Activated naive CD4-positive, alpha-beta T cell treated with anti-CD3 and anti-CD28 coated beads for 36 hours (primary cell): ENCODE data around the gene PIP5K1B. TPM values are rescaled to one million over a fixed set of nuclear protein-coding genes. Genes with fewer than 3 reads are reported as not detected.

Experiments
- CTCF ChIA-PET: fragments of 350-600 bp; sonication (Branson Sonifier 250); formaldehyde crosslinking; loops from one replicate; lab custom pipeline; 2021; ENCODE audit warnings: antibody characterized with exemption; lab: Charles Lee
- DNase-seq: peaks from one replicate; pipeline ENCODE4 v3.0.0-alpha.2; 2020
- H3K27ac Mint-ChIP-seq: one replicate; pipeline ENCODE4 v1.8.0; 2021; ENCODE audit warnings: mild to moderate bottlenecking, mixed read lengths
- H3K27me3 Mint-ChIP-seq: one replicate; pipeline ENCODE4 v1.8.0; 2021; ENCODE audit warnings: low read depth, mixed read lengths
- H3K36me3 Mint-ChIP-seq: one replicate; pipeline ENCODE4 v1.8.0; 2021; ENCODE audit warnings: low read depth, mixed read lengths
- H3K4me1 Mint-ChIP-seq: one replicate; pipeline ENCODE4 v1.8.0; 2021; ENCODE audit warnings: low read depth, mixed read lengths
- H3K4me3 Mint-ChIP-seq: one replicate; pipeline ENCODE4 v1.8.0; 2021; ENCODE audit warnings: mild to moderate bottlenecking, moderate library complexity, mixed read lengths
- H3K9me3 Mint-ChIP-seq: one replicate; pipeline ENCODE4 v1.8.0; 2021; ENCODE audit warnings: mixed read lengths
- intact Hi-C: fragments of 100-400 bp; cut with micrococcal nuclease; formaldehyde crosslinking; loops from one replicate; pipeline ENCODE4 v1.15.1; 2023
- total RNA-seq, 2 experiments: library from RNA; stranded (reverse); gene quantifications; one replicate each; pipeline ENCODE4 v1.2.3, GENCODE V29; 2021

PIP5K1B gene
- total RNA-seq, 2 experiments from 2014 or later: 0.38 to 0.42 TPM

DNA sequence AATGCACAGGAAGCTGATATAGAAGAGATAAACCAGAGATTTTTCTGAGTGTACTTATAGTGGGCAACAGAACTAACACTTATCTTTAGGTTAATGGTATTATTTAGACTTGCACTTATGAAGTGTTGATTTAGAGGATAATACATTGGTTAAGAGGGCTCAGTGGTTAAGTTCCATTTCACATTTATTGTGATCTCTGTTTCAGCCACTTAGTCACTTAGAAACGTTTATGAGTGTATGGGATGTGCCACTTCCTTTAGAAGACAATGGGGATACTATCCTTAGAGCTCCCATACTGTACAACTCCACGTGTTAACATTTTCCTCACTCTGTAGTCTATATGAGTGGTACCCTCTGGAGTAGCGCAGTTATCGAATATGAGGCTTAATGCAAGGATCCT is 57.5 kb downstream of the PIP5K1B start:
- Mint-ChIP-seq H3K4me3 (no peak overlapping the region), H3K27me3 (peaks cover 4% of the 10 kb centered on the region), H3K4me1 (no peaks in the 10 kb centered on the region), H3K36me3 (no peaks in the 10 kb centered on the region), H3K27ac (no peak overlapping the region), H3K9me3 (peaks cover 7% of the 10 kb centered on the region)
- no peak for DNase-seq
- intact Hi-C loops: no loop called here
- CTCF ChIA-PET: no interaction called here

DNA sequence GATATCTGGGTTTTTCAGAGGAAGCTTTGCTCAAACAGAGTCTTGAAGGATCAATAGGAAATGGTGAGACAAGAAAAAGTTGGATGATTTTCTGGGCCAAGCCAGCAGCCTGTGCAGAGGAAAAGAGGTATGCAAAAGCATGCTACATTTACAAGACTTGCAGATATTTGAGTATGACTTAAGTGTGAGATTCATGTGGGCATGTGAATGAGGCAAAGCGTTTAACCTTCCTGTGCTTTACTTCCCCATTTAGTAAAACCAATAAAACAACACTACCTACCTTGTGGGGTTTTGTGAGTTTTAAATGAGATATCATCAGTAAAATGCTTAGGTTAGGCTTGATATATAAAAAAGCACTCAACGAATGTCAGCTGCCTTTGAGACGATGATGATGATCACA is 58.1 kb downstream of the PIP5K1B start:
- H3K36me3 Mint-ChIP-seq: no peaks in the 10 kb centered on the region
- intact Hi-C loops: no loop called here
- DNase-seq: no peak
- no peaks in the 10 kb centered on the region for H3K4me1 Mint-ChIP-seq
- H3K9me3 Mint-ChIP-seq: peaks cover 7% of the 10 kb centered on the region
- H3K27ac Mint-ChIP-seq: no peak overlapping the region
- H3K27me3 Mint-ChIP-seq: peaks cover 4% of the 10 kb centered on the region
- H3K4me3 Mint-ChIP-seq: no peak overlapping the region
- CTCF ChIA-PET: interaction anchor here (0.6 kb wide), 1 partner anchor 263 kb away, joined by 4 read pairs; no protein-coding TSS in a partner anchor

DNA sequence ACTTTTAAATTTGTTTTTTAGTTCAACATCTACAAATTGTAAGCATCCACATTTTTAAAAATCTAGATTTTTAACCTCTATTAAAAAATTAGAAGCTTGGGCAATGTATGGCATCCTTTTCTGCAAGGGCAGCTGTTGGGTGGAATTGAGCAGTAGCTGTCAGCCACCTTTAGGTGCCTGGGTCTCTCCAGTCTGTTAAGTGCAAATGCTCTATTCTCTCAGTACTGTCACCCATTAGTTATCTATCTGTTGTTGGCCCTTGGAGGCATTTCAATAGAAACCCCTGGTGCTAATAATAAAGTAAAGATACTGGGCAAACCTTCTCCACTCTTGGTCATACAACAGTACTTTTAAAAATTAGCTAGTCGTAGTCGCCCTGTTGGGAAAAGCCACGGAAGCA is 63.6 kb downstream of the PIP5K1B start:
- H3K27ac Mint-ChIP-seq: no peak overlapping the region
- intact Hi-C loops: loop anchor here (2.0 kb wide), 1 partner anchor 14 kb away; no protein-coding TSS in a partner anchor
- H3K4me3 Mint-ChIP-seq: no peak overlapping the region
- no peaks in the 10 kb centered on the region for H3K4me1 Mint-ChIP-seq
- no peak for DNase-seq
- peaks cover 2% of the 10 kb centered on the region for H3K27me3 Mint-ChIP-seq
- CTCF ChIA-PET: interaction anchor here (1.3 to 1.4 kb wide), 3 partner anchors 8 to 44 kb away, joined by 3 to 5 read pairs (median 5); no protein-coding TSS in a partner anchor
- no peaks in the 10 kb centered on the region for H3K9me3 Mint-ChIP-seq
- no peaks in the 10 kb centered on the region for H3K36me3 Mint-ChIP-seq

DNA sequence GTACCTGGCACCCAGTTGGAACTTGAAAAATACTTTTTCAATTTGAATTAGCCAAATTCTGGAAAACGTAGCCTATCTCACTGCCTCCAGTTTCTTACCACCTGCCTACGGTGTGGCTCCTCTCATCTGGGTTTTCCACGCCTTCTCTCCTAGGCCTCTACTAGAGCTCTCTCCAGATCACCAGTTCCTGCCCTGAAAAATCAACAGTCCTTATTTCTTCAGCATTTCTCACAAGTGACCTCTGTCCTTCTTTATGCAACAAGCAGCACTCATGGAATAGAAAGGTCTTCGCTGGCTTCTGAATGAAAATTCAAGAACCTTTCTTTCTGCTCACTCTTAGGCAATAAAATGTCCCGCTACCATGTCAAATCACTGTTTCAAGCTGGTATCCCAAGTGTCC is 64.8 kb downstream of the PIP5K1B start:
- H3K27me3 Mint-ChIP-seq: peaks cover 2% of the 10 kb centered on the region
- CTCF ChIA-PET: interaction anchor here (1.3 kb wide), 2 partner anchors 10 to 42 kb away, joined by 3 to 5 read pairs; no protein-coding TSS in a partner anchor
- no peak for DNase-seq
- H3K9me3 Mint-ChIP-seq: no peaks in the 10 kb centered on the region
- no peak overlapping the region for H3K27ac Mint-ChIP-seq
- intact Hi-C loops: loop anchor here (2.0 kb wide), 1 partner anchor 15 kb away; no protein-coding TSS in a partner anchor
- no peaks in the 10 kb centered on the region for H3K4me1 Mint-ChIP-seq
- H3K36me3 Mint-ChIP-seq: no peaks in the 10 kb centered on the region
- H3K4me3 Mint-ChIP-seq: no peak overlapping the region

DNA sequence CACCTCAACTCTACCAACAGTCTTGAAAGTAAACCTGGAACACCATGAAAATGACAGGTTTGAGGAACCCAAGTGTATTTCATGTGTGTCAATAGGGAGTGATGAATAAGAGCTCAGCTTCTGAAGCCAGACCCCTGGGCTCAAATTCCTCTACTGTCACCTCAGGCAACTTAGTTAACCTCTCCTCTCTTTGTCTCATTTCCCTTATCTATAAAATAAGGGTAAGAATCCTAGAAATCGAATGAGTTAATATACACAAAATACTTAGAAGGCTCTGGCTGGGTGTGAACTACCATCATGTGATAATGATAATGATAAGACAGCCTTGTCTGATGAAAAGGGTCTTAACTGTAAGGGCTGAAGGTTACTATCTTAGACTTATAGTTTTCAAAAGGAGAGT is 66.3 kb downstream of the PIP5K1B start:
- Mint-ChIP-seq H3K27ac (no peak overlapping the region), H3K4me3 (no peak overlapping the region), H3K36me3 (no peaks in the 10 kb centered on the region), H3K9me3 (no peaks in the 10 kb centered on the region), H3K4me1 (no peaks in the 10 kb centered on the region), H3K27me3 (peaks cover 2% of the 10 kb centered on the region)
- intact Hi-C loops: no loop called here
- CTCF ChIA-PET: interaction anchor here (0.8 to 2.0 kb wide), 2 partner anchors 10 to 265 kb away, joined by 3 to 4 read pairs; no protein-coding TSS in a partner anchor
- DNase-seq: no peak

DNA sequence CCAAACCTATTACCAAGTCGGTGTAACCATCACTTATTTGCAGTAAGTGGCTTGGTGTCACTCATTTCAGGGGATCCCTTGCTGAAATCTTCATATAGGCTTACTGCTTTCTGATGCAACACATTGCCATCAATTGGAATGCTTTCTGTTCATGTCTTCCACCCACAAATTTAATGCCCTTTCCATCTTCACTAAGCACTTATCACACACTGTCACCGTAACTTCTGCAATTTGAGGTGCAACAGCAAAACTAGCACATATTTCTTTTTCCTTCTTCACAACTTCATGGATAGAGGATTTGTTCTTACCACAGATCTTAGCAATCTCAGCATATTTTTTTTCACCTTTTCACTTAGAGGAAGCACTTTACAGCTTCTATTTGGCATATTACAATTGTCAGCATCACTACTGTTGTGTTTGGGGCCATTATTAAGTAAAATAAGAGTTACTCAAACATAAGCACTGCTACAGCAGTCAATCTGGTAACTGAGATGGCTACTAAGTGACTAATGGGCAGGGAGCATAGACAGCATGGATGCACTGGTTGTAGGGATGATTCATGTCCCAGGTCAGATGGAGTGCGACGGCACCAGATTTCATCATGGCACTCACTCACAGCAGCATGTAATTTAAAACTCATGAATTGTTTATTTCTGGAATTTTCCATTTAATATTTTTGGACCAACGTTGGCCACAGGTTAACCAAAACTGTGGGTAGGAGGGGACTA is 70.1 kb downstream of the PIP5K1B start:
- intact Hi-C loops: no loop called here
- Mint-ChIP-seq H3K27me3 (peaks cover 2% of the 10 kb centered on the region), H3K9me3 (no peaks in the 10 kb centered on the region), H3K27ac (no peak overlapping the region), H3K4me1 (no peaks in the 10 kb centered on the region), H3K4me3 (no peak overlapping the region), H3K36me3 (no peaks in the 10 kb centered on the region)
- no peak for DNase-seq
- CTCF ChIA-PET: no interaction called here

DNA sequence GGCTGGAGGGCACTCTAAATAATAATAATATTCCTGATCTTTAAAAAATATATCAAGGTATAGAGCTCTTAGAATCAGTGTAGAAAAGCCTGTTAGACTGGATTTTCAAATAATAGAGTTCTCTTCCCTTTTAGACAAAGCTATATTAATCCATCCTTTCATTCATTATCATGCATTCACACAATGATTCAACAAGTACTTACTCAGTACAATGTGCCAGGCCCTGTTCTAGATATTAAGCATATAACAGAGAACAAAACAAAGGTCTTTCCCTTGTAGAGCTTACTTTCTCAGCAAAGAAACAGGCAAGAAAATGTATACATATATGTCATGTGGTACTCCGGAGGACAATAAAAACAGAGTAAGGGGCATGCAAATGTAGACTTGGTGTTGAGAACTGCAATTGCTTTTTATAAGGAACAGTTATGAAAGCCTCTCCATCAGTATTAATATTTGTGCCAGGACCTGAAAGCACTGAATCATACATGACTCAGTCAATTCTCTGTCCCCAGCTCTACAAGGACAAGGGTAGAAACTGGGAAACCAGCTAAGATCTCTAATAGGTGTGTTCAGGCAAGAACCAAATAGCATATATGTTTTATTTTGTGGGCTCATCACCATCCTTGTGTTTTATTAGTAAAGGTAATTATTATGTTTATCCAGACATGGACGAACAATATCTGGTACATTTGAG is 72.2 kb downstream of the PIP5K1B start:
- Mint-ChIP-seq H3K4me3 (no peak overlapping the region), H3K36me3 (no peaks in the 10 kb centered on the region), H3K4me1 (peaks cover 8% of the 10 kb centered on the region), H3K27ac (no peak overlapping the region), H3K27me3 (no peaks in the 10 kb centered on the region), H3K9me3 (no peaks in the 10 kb centered on the region)
- CTCF ChIA-PET: interaction anchor here (1.1 kb wide), 1 partner anchor 259 kb away, joined by 3 read pairs; the partner anchor contains the start of gene FXN
- DNase-seq: no peak
- intact Hi-C loops: no loop called here

DNA sequence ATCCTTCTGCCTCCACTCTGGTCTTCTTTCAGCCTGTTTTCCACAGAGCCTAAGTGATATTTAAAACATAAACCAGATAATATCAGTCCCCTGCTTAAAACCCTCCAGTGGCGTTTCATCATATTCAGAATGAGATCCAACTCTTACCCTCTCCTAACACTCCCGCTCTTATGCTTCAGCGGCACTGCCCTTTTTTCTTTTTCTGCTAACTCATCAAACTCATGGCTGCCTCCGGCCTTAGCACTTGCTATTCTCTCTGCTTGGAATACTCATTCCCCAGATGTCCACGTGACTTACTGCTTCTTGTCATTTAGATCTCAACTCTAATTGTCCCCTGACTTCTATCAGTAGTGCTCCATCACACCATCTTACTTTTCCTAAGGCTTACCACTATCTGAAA is 73.6 kb downstream of the PIP5K1B start:
- no peaks in the 10 kb centered on the region for H3K36me3 Mint-ChIP-seq
- intact Hi-C loops: loop anchor here (1.0 kb wide), 1 partner anchor 118 kb away; no protein-coding TSS in a partner anchor
- peaks cover 8% of the 10 kb centered on the region for H3K4me1 Mint-ChIP-seq
- H3K9me3 Mint-ChIP-seq: no peaks in the 10 kb centered on the region
- no peak overlapping the region for H3K27ac Mint-ChIP-seq
- CTCF ChIA-PET: no interaction called here
- no peak for DNase-seq
- H3K27me3 Mint-ChIP-seq: no peaks in the 10 kb centered on the region
- no peak overlapping the region for H3K4me3 Mint-ChIP-seq

DNA sequence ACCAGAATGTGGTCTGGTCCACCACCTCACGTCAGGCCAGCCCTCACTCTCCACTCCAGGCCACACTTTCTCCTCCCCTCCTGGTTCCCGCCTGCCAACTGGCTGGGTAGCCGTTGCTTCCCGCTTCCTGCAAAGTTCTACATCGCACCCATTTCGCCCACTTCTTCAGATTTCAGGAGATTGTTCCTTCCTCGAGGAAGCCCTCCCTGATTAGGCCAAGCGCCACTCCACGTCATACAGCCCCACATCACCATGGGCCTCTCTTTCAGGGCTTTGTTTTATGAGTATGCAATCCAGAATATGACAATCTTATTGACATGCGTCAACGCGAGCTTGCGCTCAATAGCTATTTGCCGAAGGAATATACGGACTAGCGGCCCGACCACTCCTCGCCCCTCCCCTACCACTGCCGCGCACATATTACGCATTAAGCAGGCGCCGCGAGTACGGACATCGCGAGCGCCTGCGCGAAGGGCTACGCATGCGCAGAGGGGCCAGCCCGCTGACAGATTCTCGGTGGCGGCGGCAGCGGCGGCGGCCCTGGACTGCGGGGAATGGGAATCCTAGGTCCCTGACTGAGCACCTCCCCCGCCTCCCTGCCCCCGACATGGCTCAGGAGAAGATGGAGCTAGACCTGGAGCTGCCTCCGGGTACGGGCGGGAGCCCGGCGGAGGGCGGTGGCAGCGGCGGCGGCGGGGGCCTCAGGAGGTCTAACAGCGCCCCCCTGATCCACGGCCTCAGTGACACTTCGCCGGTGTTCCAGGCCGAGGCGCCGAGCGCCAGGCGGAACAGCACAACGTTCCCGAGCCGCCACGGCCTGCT is 74.7 kb downstream of the PIP5K1B start:
- no peaks in the 10 kb centered on the region for H3K36me3 Mint-ChIP-seq
- CTCF ChIA-PET: interaction anchor here (0.6 to 1.3 kb wide), 6 partner anchors 11 to 243 kb away, joined by 3 to 6 read pairs (median 4); no protein-coding TSS in a partner anchor
- no peak overlapping the region for H3K4me3 Mint-ChIP-seq
- H3K27ac Mint-ChIP-seq: no peak overlapping the region
- no peaks in the 10 kb centered on the region for H3K27me3 Mint-ChIP-seq
- peak; percentile 96 for DNase-seq
- peaks cover 8% of the 10 kb centered on the region for H3K4me1 Mint-ChIP-seq
- intact Hi-C loops: loop anchor here (1.0 to 5.0 kb wide), 7 partner anchors 75 to 398 kb away; partner anchors contain the start of gene PIP5K1B
- no peaks in the 10 kb centered on the region for H3K9me3 Mint-ChIP-seq

DNA sequence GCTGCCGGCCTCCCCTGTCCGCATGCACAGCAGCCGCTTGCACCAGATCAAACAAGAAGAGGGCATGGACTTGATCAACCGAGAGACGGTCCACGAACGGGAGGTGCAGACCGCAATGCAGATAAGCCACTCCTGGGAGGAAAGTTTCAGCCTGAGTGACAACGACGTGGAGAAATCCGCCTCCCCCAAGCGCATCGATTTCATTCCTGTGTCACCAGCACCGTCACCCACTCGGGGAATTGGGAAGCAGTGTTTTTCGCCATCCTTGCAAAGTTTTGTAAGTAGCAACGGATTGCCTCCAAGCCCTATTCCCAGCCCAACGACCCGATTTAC is 75.3 kb downstream of the PIP5K1B start:
- CTCF ChIA-PET: interaction anchor here (0.6 to 1.4 kb wide), 5 partner anchors 16 to 243 kb away, joined by 3 to 6 read pairs (median 3); no protein-coding TSS in a partner anchor
- no peaks in the 10 kb centered on the region for H3K36me3 Mint-ChIP-seq
- H3K9me3 Mint-ChIP-seq: no peaks in the 10 kb centered on the region
- H3K4me3 Mint-ChIP-seq: no peak overlapping the region
- no peak for DNase-seq
- no peak overlapping the region for H3K27ac Mint-ChIP-seq
- H3K27me3 Mint-ChIP-seq: no peaks in the 10 kb centered on the region
- intact Hi-C loops: loop anchor here (1.0 to 5.0 kb wide), 6 partner anchors 76 to 397 kb away; partner anchors contain the start of gene PIP5K1B
- H3K4me1 Mint-ChIP-seq: peaks cover 8% of the 10 kb centered on the region

DNA sequence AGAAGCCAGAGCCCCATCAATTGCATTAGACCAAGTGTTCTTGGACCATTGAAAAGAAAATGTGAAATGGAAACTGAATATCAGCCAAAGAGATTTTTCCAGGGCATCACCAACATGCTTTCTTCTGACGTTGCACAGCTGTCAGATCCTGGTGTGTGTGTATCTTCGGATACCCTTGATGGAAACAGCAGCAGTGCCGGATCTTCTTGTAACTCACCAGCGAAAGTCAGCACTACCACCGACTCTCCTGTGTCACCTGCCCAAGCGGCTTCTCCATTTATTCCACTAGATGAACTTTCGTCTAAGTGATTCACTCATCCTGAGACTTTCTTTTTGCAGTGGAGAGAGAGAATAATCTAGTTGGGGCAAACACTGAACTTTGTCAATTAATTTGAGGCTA is 75.7 kb downstream of the PIP5K1B start:
- Mint-ChIP-seq H3K36me3 (no peaks in the 10 kb centered on the region), H3K4me3 (no peak overlapping the region), H3K27ac (no peak overlapping the region), H3K4me1 (peaks cover 11% of the 10 kb centered on the region), H3K27me3 (no peaks in the 10 kb centered on the region), H3K9me3 (no peaks in the 10 kb centered on the region)
- peak; percentile 25 for DNase-seq
- intact Hi-C loops: loop anchor here (1.0 to 5.0 kb wide), 6 partner anchors 76 to 397 kb away; partner anchors contain the start of gene PIP5K1B
- CTCF ChIA-PET: interaction anchor here (0.9 to 1.5 kb wide), 3 partner anchors 10 to 217 kb away, joined by 3 read pairs; no protein-coding TSS in a partner anchor
